Measurements from ENCODE around the gene BCL2A1. TPM values are rescaled to one million over a fixed set of nuclear protein-coding genes. Genes with fewer than 3 reads are reported as not detected.
A peak's percentile ranks its signal among the peaks of the same experiment; 100 is the strongest.

The BCL2A1 gene
- total RNA-seq, 1 experiment from 2014 or later = not detected

DNA sequence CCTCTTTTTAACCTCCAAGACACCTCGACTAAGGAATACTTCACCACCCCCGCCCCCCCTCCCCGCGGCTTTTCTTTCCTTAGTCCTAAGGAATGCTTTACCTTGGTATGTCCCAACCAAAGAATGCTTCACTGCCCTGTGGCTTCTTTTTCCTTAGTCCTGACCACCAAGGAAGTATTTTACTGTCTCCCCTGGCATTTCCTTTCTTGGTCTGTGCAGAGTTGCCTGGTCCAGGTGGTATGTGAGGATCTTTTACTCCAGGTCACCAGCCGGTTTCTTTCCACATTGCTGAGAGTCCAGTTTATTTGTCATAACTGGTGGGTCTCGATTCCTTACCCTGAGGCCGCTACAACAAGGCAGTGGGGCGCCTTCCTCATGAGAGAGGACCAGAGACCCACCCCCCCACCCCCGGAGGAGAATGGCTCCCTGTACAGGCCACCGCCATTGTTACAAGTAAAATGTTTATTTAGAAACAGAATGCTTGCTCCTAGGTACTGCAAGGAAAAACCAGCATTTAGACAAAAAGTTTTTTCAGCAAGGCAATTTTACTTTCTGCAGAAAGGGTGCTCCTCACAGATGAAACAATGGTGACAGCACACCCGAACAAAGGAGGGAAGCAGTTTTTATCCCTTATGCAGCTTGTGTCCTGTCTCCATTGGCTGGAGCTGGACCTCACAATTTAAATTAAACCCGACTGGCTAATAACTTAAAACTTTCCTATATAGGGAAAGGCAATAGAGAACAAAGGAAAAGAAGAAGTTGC is 51.1 kb downstream of the BCL2A1 start:
- H3K9me3 ChIP-seq (ENCODE audit: control insufficient read depth, low read depth, low read length) = peaks cover 14% of the 10 kb centered on the region

More for the DNA sequence above, 51.1 kb downstream of the BCL2A1 start:
- H3T11ph ChIP-seq (ENCODE audit: low read length) = no peak overlapping the region
- H2AK5ac ChIP-seq (ENCODE audit: insufficient read length, low read length) = no peak overlapping the region
- DNase-seq = peak; percentile 62
- H3K27me3 ChIP-seq (ENCODE audit: insufficient read depth, low read length) = no peaks in the 10 kb centered on the region
- no peak overlapping the region for H3K4ac ChIP-seq (ENCODE audit: low read depth, low read length)
- H3K9me3 Mint-ChIP-seq = peaks cover 70 to 71% of the 10 kb centered on the region in 2 experiments
- peak overlapping the region in 1 of 3 experiments; percentile 96; a peak in 3 of 7 replicates for H3K27ac Mint-ChIP-seq
- H4K91ac ChIP-seq (ENCODE audit: insufficient read length, low read depth, low read length) = no peak overlapping the region
- no peak overlapping the region for H2AFZ ChIP-seq (ENCODE audit: low read length)
- H4K8ac ChIP-seq (replicated peaks; ENCODE audit: insufficient read length, low read depth, low read length) = no peak overlapping the region
- no peak overlapping the region for H3K9ac ChIP-seq (ENCODE audit: extremely low read depth, insufficient read length, low read length)
- H3K23me2 ChIP-seq (ENCODE audit: insufficient read length, low read depth, low read length, poor library complexity, severe bottlenecking) = peaks cover 7% of the 10 kb centered on the region
- no peak overlapping the region for H2BK120ac ChIP-seq (ENCODE audit: low read depth, low read length, poor library complexity, severe bottlenecking)
- peak overlapping the region; percentile 24 for H3K4me2 ChIP-seq (ENCODE audit: insufficient read depth, insufficient read length, low read length)
- no peak overlapping the region for H3K23ac ChIP-seq (ENCODE audit: insufficient read length, low read depth, low read length)
- H2BK12ac ChIP-seq (ENCODE audit: insufficient read length, low read depth, low read length) = no peak overlapping the region
- no peak overlapping the region for H2BK20ac ChIP-seq (ENCODE audit: low read depth, low read length, poor library complexity, severe bottlenecking)
- peaks cover 11 to 20% of the 10 kb centered on the region in 2 experiments for H3K4me1 Mint-ChIP-seq
- peak overlapping the region; percentile 78 for H3K27ac ChIP-seq (ENCODE audit: insufficient read length, low read depth, low read length)
- H3K56ac ChIP-seq (ENCODE audit: insufficient read length, low read depth, low read length) = no peak overlapping the region
- no peaks in the 10 kb centered on the region for H3K4me1 ChIP-seq (ENCODE audit: insufficient read depth, low read length)
- no peaks in the 10 kb centered on the region for H3K79me1 ChIP-seq (ENCODE audit: insufficient read depth, low read depth, low read length, poor library complexity, severe bottlenecking)
- H3K27me3 Mint-ChIP-seq (ENCODE audit: low read depth) = no peaks in the 10 kb centered on the region; the same call in 1 of the 2 replicates
- no peak overlapping the region for H2BK5ac ChIP-seq (ENCODE audit: insufficient read length, low read length)
- H4K5ac ChIP-seq (ENCODE audit: insufficient read length, low read depth, low read length) = no peak overlapping the region
- no CpG with 5 or more reads among the region's 12 CpGs for WGBS (ENCODE audit: extremely low coverage, insufficient read length, low lambda C conversion rate)
- no peak overlapping the region for H2BK15ac ChIP-seq (ENCODE audit: low read depth, low read length)
- H3K79me2 ChIP-seq (ENCODE audit: insufficient read depth, low read length) = peaks cover 15% of the 10 kb centered on the region; the same call in 1 of the 2 replicates
- peaks cover 72 to 76% (median 73%) of the 10 kb centered on the region in 3 experiments for H3K36me3 Mint-ChIP-seq (ENCODE audit: insufficient read depth in 1 of 3, low read depth in 3 of 3)
- no peaks in the 10 kb centered on the region for H4K20me1 ChIP-seq (ENCODE audit: control insufficient read depth, insufficient read depth, insufficient read length)
- H3K14ac ChIP-seq (ENCODE audit: insufficient read depth, low read length) = no peak overlapping the region
- TF ChIP-seq, protein P1, sequence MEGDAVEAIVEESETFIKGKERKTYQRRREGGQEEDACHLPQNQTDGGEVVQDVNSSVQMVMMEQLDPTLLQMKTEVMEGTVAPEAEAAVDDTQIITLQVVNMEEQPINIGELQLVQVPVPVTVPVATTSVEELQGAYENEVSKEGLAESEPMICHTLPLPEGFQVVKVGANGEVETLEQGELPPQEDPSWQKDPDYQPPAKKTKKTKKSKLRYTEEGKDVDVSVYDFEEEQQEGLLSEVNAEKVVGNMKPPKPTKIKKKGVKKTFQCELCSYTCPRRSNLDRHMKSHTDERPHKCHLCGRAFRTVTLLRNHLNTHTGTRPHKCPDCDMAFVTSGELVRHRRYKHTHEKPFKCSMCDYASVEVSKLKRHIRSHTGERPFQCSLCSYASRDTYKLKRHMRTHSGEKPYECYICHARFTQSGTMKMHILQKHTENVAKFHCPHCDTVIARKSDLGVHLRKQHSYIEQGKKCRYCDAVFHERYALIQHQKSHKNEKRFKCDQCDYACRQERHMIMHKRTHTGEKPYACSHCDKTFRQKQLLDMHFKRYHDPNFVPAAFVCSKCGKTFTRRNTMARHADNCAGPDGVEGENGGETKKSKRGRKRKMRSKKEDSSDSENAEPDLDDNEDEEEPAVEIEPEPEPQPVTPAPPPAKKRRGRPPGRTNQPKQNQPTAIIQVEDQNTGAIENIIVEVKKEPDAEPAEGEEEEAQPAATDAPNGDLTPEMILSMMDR (conservative IDR thresholded peaks at IDR 0.05) = no peak
- no peak overlapping the region for H3K18ac ChIP-seq (ENCODE audit: insufficient read length, low read depth, low read length)
- peak overlapping the region in 1 of 2 experiments; percentile 37; a peak in 2 of 5 replicates for H3K4me3 Mint-ChIP-seq
